GM19463 (cell line): ENCODE results near the gene TUSC2.

Source experiments
- ATAC-seq: cut with Tn5 transposase; IDR thresholded peaks from one replicate; pipeline ENCODE4 v1.9.1; 2021; ENCODE audit warnings: mild to moderate bottlenecking, moderate library complexity; ENCODE audit not compliant: unreplicated experiment

TUSC2 gene

DNA sequence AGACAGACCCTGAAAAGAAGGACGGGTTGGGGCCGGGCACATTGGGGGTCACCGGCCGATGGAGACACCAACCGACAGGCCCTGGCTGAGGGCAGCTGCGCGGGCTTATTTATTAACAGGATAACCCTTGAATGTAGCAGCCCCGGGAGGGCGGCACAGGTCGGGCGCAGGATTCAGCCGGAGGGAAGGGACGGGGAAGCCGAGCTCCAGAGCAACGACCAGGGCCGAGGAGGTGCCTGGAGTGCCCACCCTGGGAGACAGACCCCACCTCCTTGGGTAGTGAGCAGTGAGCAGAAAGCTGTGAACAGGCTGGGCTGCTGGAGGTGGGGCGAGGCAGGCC lies 51.3 kb downstream of the TUSC2 start:
- no peak for ATAC-seq

DNA sequence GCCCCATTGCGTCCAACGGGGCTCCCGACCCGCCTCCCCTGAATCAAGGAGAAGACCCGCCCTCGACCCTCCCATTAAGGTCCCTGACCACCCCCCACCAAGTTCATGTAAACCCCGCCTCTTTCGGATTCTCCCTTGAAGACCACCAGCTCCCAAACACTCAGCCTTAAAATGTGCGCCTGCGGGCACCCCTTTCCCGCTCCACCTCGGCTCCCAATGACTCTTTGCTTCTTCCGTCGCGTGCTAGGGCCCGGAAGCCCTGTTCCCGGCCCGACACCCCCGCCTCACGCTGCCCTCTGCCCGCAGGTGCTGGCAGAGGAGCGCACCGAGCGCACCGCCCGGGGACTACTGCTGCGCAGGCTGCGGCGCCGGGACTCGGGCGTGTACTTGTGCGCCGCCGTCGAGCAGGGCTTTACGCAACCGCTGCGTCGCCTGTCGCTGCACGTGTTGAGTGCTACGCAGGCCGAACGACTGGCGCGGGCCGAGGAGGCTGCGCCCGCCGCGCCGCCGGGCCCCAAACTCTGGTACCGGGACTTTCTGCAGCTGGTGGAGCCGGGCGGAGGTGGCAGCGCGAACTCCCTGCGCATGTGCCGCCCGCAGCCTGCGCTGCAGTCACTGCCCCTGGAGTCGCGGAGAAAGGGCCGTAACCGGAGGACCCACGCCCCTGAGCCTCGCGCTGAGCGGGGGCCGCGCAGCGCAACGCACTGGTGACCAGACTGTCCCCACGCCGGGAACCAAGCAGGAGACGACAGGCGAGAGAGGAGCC lies 51.8 kb downstream of the TUSC2 start:
- no peak for ATAC-seq

GRCh38 chr3:50275141-50275995 lies 52.7 kb downstream of the TUSC2 start:
- no peak for ATAC-seq
